GM21528 (cell line): ENCODE data around the gene IFITM2.
A peak's percentile ranks its signal among the peaks of the same experiment; 100 is the strongest.
"Not testable (repeated sequence)": the region's sequence is repeated elsewhere in the genome, so short reads cannot be mapped to it uniquely, and the experiment has no call there.

ENCODE experiments used
- ATAC-seq: cut with Tn5 transposase; IDR thresholded peaks from one replicate; pipeline ENCODE4 v1.9.1; 2021; ENCODE audit warnings: mild to moderate bottlenecking, moderate library complexity; ENCODE audit not compliant: unreplicated experiment, low FRiP score

Gene IFITM2

GRCh38 chr11:335779-336658 lies 28.4 kb downstream of the IFITM2 start:
- ATAC-seq, result no peak

GRCh38 chr11:336659-337198 lies 29.1 kb downstream of the IFITM2 start:
- ATAC-seq, result no peak

- ATAC-seq, result no peak
These were observed 30.1 kb downstream of the IFITM2 start for GRCh38 chr11:337711-338110.

- ATAC-seq, result no peak
These were observed 32.3 kb downstream of the IFITM2 start for GRCh38 chr11:339963-340362.

DNA sequence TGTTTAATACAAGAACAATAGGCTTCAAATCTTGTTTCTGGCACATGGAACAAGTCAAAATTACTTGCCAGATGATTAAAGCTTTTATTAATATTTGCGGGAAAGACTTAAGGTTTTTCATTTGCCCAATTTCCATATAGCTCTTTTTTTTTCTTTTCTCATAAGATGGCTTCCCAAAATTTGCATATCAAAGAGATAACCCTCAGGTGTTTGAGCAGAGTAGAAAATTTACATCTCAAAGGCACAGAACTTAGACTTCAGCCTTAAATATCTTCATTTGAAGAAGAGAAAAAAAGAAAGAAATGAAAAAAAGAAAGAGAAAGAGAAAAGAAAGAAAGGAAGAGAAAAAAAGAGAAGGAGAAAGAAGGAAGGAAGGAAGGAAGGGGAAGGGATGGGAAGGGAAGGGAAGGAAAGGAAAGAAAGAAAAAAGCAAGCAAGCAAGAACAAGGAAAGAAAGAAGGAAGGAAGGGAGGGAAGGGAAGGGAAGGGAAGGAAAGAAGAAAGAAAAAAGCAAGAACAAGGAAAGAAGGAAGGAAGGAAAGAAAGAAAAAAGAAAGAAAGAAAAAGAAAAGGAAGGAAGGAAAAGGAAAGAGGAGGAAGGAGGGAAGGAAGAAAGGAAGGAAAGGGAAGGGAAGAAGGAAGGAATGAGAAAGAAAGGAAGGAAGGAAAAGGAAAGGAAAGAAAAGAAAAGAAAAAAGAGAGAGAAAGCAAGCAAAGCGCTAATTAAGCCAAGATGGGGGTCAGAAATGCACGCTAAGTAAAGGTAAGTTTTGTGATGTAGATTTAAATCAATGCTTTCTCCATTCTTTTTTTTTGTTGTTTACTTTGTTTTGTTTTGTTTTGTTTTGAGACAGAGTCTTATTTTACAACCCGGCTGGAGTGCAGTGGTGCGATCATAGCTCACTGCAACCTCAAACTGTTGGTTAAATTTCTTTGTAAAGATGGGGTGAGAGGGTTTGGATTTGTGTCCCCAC lies 33.2 kb downstream of the IFITM2 start:
- no peak for ATAC-seq

DNA sequence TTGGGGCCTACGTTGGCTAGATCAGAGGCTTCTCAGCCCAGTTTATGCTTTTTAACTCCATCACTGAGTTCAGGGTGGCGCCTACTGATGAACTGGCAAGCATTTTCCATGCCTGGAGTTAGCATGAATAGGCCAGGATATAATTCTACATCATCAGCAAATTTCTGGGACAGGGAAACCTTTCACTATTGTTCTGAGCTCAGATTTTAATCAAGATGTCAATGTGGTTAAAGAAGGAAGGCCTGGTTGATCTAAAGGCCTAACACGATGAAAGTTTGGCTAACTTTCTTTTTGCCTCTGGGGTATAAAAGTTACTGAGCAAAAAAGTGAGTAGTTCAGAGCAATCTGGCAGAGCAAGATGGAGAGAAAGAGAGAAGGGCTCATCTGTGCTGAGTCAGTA lies 34.7 kb downstream of the IFITM2 start:
- no peak for ATAC-seq

DNA sequence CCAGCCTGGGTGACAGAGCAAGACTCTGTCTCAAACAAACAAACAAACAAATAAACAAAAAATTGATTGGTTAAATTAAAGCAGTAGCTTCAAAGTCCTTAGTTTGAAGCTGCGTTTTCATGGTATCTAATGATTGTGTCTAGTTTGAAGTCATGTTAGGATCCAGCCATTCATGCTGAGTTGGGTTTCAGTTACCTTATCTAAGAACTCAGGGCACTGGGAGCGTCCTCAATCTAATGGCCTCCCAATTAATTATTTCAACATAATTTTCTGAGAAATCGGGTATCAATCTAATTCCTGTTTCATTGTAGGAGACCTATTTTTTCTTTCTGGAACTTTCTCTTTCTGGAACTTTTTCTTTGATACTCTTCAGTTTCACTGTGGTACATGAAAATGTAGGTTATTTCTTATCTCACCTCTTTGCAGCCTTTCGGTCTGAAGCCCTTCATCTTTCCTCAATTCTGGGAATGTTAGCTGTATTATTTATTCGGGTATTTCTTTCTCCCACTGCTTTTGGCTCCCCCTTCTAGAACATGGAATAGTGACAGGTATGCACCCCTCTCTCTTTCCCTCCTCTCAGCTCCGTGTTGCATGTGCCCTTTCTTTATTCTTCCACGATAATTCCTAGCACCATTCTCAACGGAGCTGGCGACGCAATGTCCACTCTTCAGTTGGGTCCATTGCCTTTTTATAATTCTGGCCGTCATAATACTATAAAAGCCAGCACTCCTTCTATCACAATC lies 37.4 kb downstream of the IFITM2 start:
- ATAC-seq, result no peak

DNA sequence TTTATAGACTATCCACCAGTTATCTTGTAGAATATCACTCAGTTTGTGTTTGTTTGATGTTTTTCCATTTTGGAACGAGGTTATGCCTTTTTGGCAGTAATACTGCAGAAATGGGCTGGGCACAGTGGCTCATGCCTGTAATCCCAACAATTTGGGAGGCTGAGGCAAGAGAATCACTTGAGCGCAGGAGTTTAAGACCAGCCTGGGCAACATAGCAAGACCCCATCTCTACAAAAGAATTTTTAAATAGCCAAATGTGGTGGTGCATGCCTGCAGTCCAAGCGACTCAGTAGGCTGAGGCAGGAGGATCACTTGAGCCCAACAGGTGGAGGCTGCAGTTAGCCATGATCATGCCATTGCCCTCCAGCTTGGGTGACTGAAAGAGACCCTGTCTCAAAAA lies 38.9 kb downstream of the IFITM2 start:
- ATAC-seq, result no peak

GRCh38 chr11:349270-349954 lies 41.8 kb downstream of the IFITM2 start:
- ATAC-seq, result not testable (repeated sequence)

DNA sequence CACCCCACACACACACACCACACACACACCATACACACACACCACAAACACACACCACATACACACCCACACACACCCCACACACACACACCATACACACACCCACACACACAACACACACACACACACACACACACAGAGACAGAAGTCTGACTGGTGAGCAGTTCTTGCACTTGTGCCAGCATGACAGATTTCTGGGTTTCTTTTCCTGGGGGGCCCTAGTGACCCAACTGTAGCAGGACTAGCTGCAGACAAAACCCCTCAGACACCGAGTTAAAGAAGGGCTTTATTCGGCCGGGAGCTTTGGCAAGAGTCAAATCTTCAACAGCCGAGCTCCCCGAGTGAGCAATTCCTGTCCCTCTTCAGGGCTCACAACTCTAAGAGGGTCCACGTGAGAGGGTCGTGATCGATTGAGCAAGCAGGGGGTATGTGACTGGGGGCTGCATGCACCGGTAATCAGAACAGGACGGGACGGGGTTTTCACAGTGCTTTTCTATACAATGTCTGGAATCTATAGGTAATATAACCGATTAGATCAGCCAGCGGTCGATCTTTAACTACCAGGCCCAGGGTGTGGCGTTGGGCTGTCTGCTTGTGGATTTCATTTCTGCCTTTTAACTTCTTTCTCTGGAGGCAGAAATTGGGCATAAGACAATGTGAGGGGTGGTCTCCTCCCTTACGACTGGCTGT lies 42.6 kb downstream of the IFITM2 start:
- ATAC-seq, result not testable (repeated sequence)

GRCh38 chr11:350723-351255 lies 43.2 kb downstream of the IFITM2 start:
- ATAC-seq, result no peak

- no peak for ATAC-seq
These were observed 43.8 kb downstream of the IFITM2 start for GRCh38 chr11:351411-351810.

DNA sequence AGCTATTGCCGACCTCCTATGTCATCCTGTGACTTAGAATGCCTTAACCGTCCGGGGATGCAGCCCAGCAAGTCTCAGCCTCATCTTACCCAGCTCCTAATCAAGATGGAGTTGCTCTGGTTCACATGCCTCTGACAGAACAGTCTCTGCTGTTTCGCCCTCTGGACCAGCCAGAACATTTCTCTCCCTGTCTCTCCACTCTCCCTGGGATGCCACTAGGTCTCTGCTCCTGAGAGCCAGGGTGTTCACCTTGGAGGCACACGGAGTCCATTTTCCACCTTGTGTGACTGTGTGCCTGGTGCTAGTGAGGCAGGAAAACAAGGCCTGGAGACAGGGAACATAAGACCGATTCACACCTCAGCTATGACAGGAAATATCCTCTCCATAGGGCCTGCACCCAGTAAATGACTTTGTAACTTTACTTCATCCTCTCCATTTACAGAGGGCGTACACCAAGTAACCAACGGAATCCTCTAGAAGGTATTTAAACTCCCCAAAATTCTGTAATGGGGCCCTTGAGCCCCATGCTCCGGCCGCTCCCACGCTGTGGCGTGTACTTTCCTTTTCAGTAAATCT lies 44.9 kb downstream of the IFITM2 start:
- ATAC-seq, result no peak

DNA sequence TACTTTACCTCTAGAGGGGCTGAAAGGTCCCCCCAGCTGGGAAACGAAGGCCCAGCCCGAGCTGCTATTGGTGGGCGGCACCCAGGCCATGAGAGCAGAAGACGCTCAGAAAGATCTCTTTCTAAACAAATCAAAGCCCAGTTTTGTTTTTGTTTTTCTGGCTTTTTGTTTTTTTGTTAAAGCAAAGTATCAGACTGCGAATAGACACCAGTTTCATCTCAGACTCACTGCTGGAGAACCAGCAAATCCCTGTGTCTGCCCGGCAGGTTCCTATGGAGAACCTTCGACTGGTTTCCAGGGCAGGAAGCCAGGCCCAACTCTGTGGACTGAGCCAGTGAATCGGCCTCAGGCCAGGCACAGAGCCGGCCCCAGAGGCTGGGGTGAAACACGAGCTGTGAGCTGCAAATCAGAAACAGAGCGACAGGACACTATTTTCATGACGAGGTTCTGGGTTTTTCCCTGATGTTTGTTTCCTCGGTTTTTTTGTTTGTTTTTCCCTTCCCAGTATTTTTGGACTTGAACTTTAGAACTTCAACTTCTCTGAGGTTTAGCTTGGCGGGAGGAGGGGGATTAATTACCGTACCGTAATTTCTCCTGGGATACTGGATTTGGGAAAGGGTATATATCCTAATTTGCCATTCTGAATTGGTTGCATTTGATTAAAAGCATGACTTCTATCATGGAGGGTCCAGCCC lies 45.7 kb downstream of the IFITM2 start:
- ATAC-seq, result no peak

- peak; percentile 43 for ATAC-seq
These were observed 48.2 kb downstream of the IFITM2 start for GRCh38 chr11:355581-356458.

- ATAC-seq, result no peak
These were observed 49.0 kb downstream of the IFITM2 start for GRCh38 chr11:356610-357009.

- no peak for ATAC-seq
These were observed 50.0 kb downstream of the IFITM2 start for GRCh38 chr11:357582-357981.
